Measurements from ENCODE around the gene ME3.

GRCh38 chr11:86620891-86621521, 51.4 kb downstream of the ME3 start:
- no peak for TF ChIP-seq YY1 (IDR thresholded peaks at IDR 0.05)
- no peak for TF ChIP-seq CTCF (IDR thresholded peaks at IDR 0.05; ENCODE audit: low read depth, low read length, missing input control)
- TF ChIP-seq SP1 (IDR thresholded peaks at IDR 0.05), result no peak
- no peak for TF ChIP-seq REST (IDR thresholded peaks at IDR 0.05)
- no peak for TF ChIP-seq RAD21 (IDR thresholded peaks at IDR 0.05)
- no peak for TF ChIP-seq GABPA (IDR thresholded peaks at IDR 0.05 in 1 of 2, conservative IDR thresholded peaks at IDR 0.05 in 1 of 2)

Data from liver (tissue), 3 donors.